ENCODE results near the gene MAD2L1. TPM values are rescaled to one million over a fixed set of nuclear protein-coding genes. Genes with fewer than 3 reads are reported as not detected.

The MAD2L1 gene
- total and polyA plus RNA-seq, 2 donors (not counting 3 experiments of a cell fraction or from before 2014, with no cell fraction given): 15.6 to 41.4 TPM

DNA sequence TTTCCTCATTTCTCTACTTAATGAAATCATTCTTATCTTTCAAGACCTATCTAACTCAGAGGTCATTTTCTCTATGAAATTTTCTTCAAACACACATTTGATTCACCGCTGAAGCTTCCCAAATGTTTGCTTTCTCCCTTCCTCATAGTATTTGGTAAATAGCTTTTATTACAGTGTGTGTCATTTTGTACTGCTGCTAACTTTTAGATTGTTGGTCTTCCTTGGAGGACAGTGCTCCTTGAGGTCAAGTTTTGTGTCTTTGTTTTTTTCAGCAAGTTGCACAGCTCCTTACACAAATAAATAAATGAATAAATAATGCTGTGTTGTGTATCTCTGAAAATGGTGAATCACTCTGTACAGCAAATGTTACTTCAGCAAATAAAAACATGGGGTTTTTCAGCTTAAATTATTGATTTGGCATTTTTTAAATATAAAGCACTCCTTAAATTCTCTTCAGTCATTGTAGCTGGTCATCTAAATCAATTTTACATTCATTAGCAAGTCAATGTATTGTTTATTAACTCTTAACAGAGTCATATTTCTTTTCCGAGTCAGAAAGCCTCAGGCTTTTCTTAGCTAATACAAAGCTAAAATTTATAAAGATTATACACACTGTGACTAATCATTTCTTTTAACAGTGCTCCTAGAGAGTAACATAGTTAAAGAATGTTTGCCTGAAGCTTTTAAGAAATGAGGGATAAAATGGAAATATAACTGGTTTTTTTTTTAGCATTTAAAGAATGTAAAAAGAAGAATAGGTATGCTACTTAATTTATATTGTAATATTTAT is 30.1 kb upstream of the MAD2L1 start:
- no peaks in the 10 kb centered on the region for H3K9me3 ChIP-seq (replicated peaks; ENCODE audit: control insufficient read depth, insufficient read depth, low read length)
- H3K79me2 ChIP-seq (ENCODE audit: control insufficient read depth, insufficient read depth, low read length): no peaks in the 10 kb centered on the region
- intact Hi-C loops (cut with micrococcal nuclease) (no loop called here), dilution Hi-C loops (cut with MboI; ENCODE audit: extremely low pct_ligation_motif_present, low sequenced_read_pairs) (no loop called here)
- H3K9me1 ChIP-seq (replicated peaks; ENCODE audit: control insufficient read depth, extremely low read depth, insufficient read depth, low read length): no peaks in the 10 kb centered on the region
- H2AFZ ChIP-seq (ENCODE audit: low read depth, low read length): no peak overlapping the region
- DNase-seq (ENCODE audit: low read depth, low spot score) (no peak), FAIRE-seq (no peak)
- H3K36me3 ChIP-seq (ENCODE audit: control insufficient read depth in 2 of 2, extremely low read depth in 1 of 2, insufficient read depth in 2 of 2, low read length in 2 of 2): no peaks in the 10 kb centered on the region
- no peaks in the 10 kb centered on the region for H4K20me1 ChIP-seq (replicated peaks; ENCODE audit: control insufficient read depth, extremely low read depth, insufficient read depth, low read length)
- TF ChIP-seq POLR2A (IDR thresholded peaks at IDR 0.05; ENCODE audit: low read depth, low read length) (no peak), GATA2 (IDR thresholded peaks at IDR 0.05; ENCODE audit: insufficient read depth, insufficient read length, low read depth, low read length) (no peak), EZH2 (IDR thresholded peaks at IDR 0.05; ENCODE audit: borderline replicate concordance, low read depth, low read length, severe bottlenecking) (no peak), JUN (IDR thresholded peaks at IDR 0.05; ENCODE audit: borderline replicate concordance, insufficient read depth, insufficient read length, low read depth) (no peak), POLR2AphosphoS5 (IDR thresholded peaks at IDR 0.05; ENCODE audit: insufficient read depth, low read depth, low read length) (no peak)
- TF ChIP-seq, protein P1, sequence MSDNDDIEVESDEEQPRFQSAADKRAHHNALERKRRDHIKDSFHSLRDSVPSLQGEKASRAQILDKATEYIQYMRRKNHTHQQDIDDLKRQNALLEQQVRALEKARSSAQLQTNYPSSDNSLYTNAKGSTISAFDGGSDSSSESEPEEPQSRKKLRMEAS (IDR thresholded peaks at IDR 0.05; ENCODE audit: insufficient read depth, insufficient read length): no peak
- TF ChIP-seq, protein P2, sequence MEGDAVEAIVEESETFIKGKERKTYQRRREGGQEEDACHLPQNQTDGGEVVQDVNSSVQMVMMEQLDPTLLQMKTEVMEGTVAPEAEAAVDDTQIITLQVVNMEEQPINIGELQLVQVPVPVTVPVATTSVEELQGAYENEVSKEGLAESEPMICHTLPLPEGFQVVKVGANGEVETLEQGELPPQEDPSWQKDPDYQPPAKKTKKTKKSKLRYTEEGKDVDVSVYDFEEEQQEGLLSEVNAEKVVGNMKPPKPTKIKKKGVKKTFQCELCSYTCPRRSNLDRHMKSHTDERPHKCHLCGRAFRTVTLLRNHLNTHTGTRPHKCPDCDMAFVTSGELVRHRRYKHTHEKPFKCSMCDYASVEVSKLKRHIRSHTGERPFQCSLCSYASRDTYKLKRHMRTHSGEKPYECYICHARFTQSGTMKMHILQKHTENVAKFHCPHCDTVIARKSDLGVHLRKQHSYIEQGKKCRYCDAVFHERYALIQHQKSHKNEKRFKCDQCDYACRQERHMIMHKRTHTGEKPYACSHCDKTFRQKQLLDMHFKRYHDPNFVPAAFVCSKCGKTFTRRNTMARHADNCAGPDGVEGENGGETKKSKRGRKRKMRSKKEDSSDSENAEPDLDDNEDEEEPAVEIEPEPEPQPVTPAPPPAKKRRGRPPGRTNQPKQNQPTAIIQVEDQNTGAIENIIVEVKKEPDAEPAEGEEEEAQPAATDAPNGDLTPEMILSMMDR (IDR thresholded peaks at IDR 0.05; ENCODE audit: extremely low read depth in 1 of 2, insufficient read depth in 1 of 2, low read depth in 1 of 2, low read length in 2 of 2): no peak
- no TSS peak for BruUV-seq (replicated peaks)
- H3K4me3 ChIP-seq (replicated peaks in 1 of 3; ENCODE audit: insufficient read depth in 1 of 3, low read depth in 1 of 3, low read length in 3 of 3): no peak overlapping the region
- ChIA-PET POLR2A (no interaction called here), CTCF (interaction anchor here (0.6 kb wide), 1 partner anchor 860 kb away, joined by 4 read pairs; no protein-coding TSS in a partner anchor)
- no peak overlapping the region for H3K27ac ChIP-seq (ENCODE audit: insufficient read depth, low read depth, low read length)
- H3K4me2 ChIP-seq (ENCODE audit: insufficient read depth, low read length): no peak overlapping the region
- H3K4me1 ChIP-seq (ENCODE audit: control insufficient read depth, extremely low read depth, insufficient read depth, low read length): no peaks in the 10 kb centered on the region
- H3K27me3 ChIP-seq (ENCODE audit: control insufficient read depth in 2 of 2, insufficient read depth in 2 of 2, low read length in 2 of 2): no peaks in the 10 kb centered on the region
- H3K9ac ChIP-seq (replicated peaks; ENCODE audit: extremely low read depth, insufficient read depth, low read length): no peak overlapping the region
